ENCODE results near the gene ARSB. TPM values are rescaled to one million over a fixed set of nuclear protein-coding genes. Genes with fewer than 3 reads are reported as not detected.

ARSB gene
- total and polyA plus RNA-seq, 5 experiments from 2014 or later: 2.2 to 4.7 (median 4.1) TPM

- H3K36me3 Mint-ChIP-seq: peaks cover 0 to 42% (median 22%) of the 10 kb centered on the region in 3 donors
- H3K4me1 Mint-ChIP-seq: peaks cover 0 to 4% (median 2%) of the 10 kb centered on the region in 4 donors
- POLR2A ChIA-PET: no interaction called here
- DNase-seq (no peak), ATAC-seq (no peak)
- H3K9me3 Mint-ChIP-seq: no peaks in the 10 kb centered on the region
- H3K4me3 Mint-ChIP-seq: no peak overlapping the region
- no peak overlapping the region for H3K27ac Mint-ChIP-seq
- no peaks in the 10 kb centered on the region for H3K27me3 Mint-ChIP-seq
Measured at GRCh38 chr5:78833284-78833683, 151.8 kb downstream of the ARSB start.

GRCh38 chr5:78830528-78831046 is 154.5 kb downstream of the ARSB start:
- Mint-ChIP-seq H3K9me3 (no peaks in the 10 kb centered on the region), H3K36me3 (peaks cover 0 to 33% (median 21%) of the 10 kb centered on the region in 3 donors), H3K27ac (no peak overlapping the region), H3K4me1 (peaks cover 0 to 23% (median 3%) of the 10 kb centered on the region in 4 donors), H3K27me3 (no peaks in the 10 kb centered on the region), H3K4me3 (no peak overlapping the region)
- DNase-seq (no peak), ATAC-seq (no peak)
- POLR2A ChIA-PET: no interaction called here

DNA sequence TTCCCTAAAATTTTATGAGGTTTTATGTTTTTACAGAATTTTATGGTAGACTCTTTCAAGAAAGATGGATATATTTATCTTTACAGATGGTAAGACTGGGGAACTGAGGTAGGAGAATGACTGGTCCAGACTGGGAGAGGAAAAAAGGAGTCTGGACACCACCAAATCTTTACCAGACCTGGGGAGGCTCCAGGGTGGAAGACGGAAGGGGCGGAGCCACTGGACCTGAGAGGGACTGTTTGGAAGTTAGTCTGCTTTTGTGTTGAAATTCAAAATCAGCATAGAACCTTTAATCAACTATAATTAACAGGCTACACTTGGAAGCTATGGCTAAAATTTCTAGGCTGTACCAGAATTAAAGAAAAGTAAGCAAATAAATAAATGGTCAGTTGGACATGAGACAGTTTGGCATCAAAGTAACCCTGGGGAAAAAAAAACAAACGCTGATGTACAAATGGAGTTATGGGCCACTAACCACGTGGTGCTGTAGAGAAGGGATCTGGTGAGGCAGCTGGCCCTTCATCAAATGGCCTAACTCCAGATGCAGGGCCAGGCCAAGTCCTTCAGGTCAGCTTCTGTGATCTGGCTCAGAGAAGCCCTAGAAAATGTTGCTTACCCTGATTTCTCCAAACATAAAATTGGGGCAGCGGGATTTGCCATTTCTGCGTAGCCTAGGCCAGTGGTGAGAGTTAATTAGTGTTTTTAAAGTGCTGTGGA is 155.1 kb downstream of the ARSB start:
- no peak overlapping the region for H3K4me3 Mint-ChIP-seq
- DNase-seq (no peak), ATAC-seq (no peak)
- peaks cover 0 to 30% (median 17%) of the 10 kb centered on the region in 3 donors for H3K36me3 Mint-ChIP-seq
- H3K9me3 Mint-ChIP-seq: no peaks in the 10 kb centered on the region
- POLR2A ChIA-PET: no interaction called here
- H3K27me3 Mint-ChIP-seq: no peaks in the 10 kb centered on the region
- peak overlapping the region in 1 of 10 donors; percentile 1 for H3K27ac Mint-ChIP-seq
- H3K4me1 Mint-ChIP-seq: peaks cover 0 to 25% (median 3%) of the 10 kb centered on the region in 4 donors

- no peak overlapping the region for H3K27ac Mint-ChIP-seq
- H3K4me3 Mint-ChIP-seq: no peak overlapping the region
- no peaks in the 10 kb centered on the region for H3K9me3 Mint-ChIP-seq
- H3K36me3 Mint-ChIP-seq: peaks cover 0 to 27% (median 25%) of the 10 kb centered on the region in 3 donors
- ATAC-seq (no peak), DNase-seq (no peak)
- H3K4me1 Mint-ChIP-seq: peaks cover 0 to 28% (median 3%) of the 10 kb centered on the region in 4 donors
- POLR2A ChIA-PET: no interaction called here
- no peaks in the 10 kb centered on the region for H3K27me3 Mint-ChIP-seq
Measured at GRCh38 chr5:78827725-78828124, 157.4 kb downstream of the ARSB start.

GRCh38 chr5:78824831-78825281 is 160.3 kb downstream of the ARSB start:
- ATAC-seq: no peak
- no peak for DNase-seq
- Mint-ChIP-seq H3K27me3 (no peaks in the 10 kb centered on the region), H3K4me3 (no peak overlapping the region), H3K9me3 (no peaks in the 10 kb centered on the region), H3K4me1 (peaks cover 0 to 28% (median 3%) of the 10 kb centered on the region in 4 donors), H3K27ac (no peak overlapping the region), H3K36me3 (peaks cover 0 to 29% (median 14%) of the 10 kb centered on the region in 3 donors)
- POLR2A ChIA-PET: no interaction called here

DNA sequence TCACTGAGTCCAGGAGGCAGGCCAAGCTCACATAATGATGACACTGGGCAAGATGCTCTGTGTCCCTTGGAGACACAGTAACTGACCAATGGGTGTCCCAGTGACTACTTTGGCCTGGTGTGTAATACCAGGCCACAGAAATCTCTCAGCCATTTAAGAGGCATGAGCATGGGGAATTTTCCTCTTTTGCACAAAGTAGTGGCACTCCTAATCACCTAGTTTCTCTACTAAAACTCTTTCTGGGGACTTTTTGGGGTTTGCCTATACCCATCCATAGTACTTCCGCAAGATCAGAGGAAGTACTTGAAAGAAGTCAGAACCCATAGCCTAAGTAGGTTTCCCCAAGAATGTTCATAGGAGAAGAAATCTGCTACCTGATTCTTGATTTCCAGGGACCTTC is 161.9 kb downstream of the ARSB start:
- POLR2A ChIA-PET: no interaction called here

DNA sequence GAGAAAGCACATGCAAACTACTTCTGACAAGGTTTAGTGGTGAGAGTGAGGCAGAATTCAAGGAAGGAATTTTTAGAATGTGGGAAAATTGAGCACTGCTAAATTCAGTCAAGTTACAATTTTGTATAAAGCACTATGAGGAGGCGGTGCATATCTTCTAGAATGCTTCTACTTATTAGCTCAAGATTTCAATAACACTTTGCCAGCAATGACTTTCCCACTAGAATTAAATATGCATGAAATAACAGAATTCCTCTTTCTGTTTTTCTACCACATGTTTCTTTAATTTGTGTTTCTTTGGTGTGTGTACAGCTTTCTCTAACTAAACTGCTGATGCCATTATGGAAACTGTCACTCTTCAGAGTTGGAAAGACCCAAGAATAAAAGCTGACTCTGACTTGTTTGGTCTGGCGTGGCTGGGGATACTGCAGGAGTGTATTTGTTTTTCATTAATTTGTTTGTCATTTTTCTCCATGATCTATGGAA is 163.5 kb downstream of the ARSB start:
- DNase-seq: no peak
- ATAC-seq: no peak
- POLR2A ChIA-PET: no interaction called here
- Mint-ChIP-seq H3K27me3 (no peaks in the 10 kb centered on the region), H3K9me3 (no peaks in the 10 kb centered on the region), H3K4me1 (peaks cover 0 to 13% (median 0%) of the 10 kb centered on the region in 4 donors), H3K36me3 (peaks cover 4 to 36% (median 24%) of the 10 kb centered on the region in 3 donors), H3K4me3 (no peak overlapping the region), H3K27ac (no peak overlapping the region)

More for the DNA sequence above, 161.9 kb downstream of the ARSB start:
- DNase-seq (no peak), ATAC-seq (no peak)
- Mint-ChIP-seq H3K27ac (no peak overlapping the region), H3K36me3 (peaks cover 4 to 34% (median 18%) of the 10 kb centered on the region in 3 donors), H3K9me3 (no peaks in the 10 kb centered on the region), H3K27me3 (no peaks in the 10 kb centered on the region), H3K4me1 (peaks cover 0 to 24% (median under 1%) of the 10 kb centered on the region in 4 donors), H3K4me3 (no peak overlapping the region)

DNA sequence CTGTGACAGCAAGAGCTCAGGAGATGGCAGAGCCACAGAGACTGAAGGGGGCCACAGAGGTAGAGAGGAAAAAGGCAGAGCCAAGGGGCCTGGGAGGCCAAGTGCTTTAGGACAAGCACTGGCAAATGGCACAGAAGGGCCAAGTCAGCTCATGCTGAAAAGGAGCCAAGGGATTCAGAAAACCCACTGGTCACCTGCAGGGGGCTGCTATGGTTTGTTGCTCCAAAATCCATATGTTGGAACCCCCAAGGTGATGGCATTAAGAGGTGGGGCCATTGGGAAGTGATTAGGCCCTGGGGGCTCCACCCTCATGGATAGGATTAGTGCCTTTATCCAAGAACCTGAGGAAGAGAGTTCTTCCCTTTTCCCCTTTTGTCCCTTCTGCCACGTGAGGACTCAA is 165.4 kb downstream of the ARSB start:
- POLR2A ChIA-PET: no interaction called here
- H3K27me3 Mint-ChIP-seq: no peaks in the 10 kb centered on the region
- H3K9me3 Mint-ChIP-seq: no peaks in the 10 kb centered on the region
- peaks cover 0 to under 1% (median 0%) of the 10 kb centered on the region in 4 donors for H3K4me1 Mint-ChIP-seq
- DNase-seq: no peak
- H3K4me3 Mint-ChIP-seq: no peak overlapping the region
- ATAC-seq: no peak
- H3K27ac Mint-ChIP-seq: no peak overlapping the region
- peaks cover 4 to 38% (median 22%) of the 10 kb centered on the region in 3 donors for H3K36me3 Mint-ChIP-seq

GRCh38 chr5:78819166-78819565 is 165.9 kb downstream of the ARSB start:
- POLR2A ChIA-PET: no interaction called here
- Mint-ChIP-seq H3K36me3 (peaks cover 4 to 38% (median 22%) of the 10 kb centered on the region in 3 donors), H3K27me3 (no peaks in the 10 kb centered on the region), H3K4me1 (no peaks in the 10 kb centered on the region), H3K9me3 (no peaks in the 10 kb centered on the region), H3K4me3 (no peak overlapping the region), H3K27ac (no peak overlapping the region)
- no peak for DNase-seq
- no peak for ATAC-seq

GRCh38 chr5:78816143-78816765 is 168.9 kb downstream of the ARSB start:
- no peaks in the 10 kb centered on the region for H3K4me1 Mint-ChIP-seq
- H3K4me3 Mint-ChIP-seq: no peak overlapping the region
- POLR2A ChIA-PET: no interaction called here
- DNase-seq (no peak), ATAC-seq (no peak)
- no peaks in the 10 kb centered on the region for H3K9me3 Mint-ChIP-seq
- H3K27ac Mint-ChIP-seq: no peak overlapping the region
- H3K36me3 Mint-ChIP-seq: peaks cover 4 to 18% (median 18%) of the 10 kb centered on the region in 3 donors
- no peaks in the 10 kb centered on the region for H3K27me3 Mint-ChIP-seq

- H3K27me3 Mint-ChIP-seq: no peaks in the 10 kb centered on the region
- DNase-seq (no peak), ATAC-seq (no peak)
- H3K4me3 Mint-ChIP-seq: no peak overlapping the region
- peaks cover 0 to 12% (median 7%) of the 10 kb centered on the region in 3 donors for H3K36me3 Mint-ChIP-seq
- H3K27ac Mint-ChIP-seq: no peak overlapping the region
- no peaks in the 10 kb centered on the region for H3K4me1 Mint-ChIP-seq
- H3K9me3 Mint-ChIP-seq: no peaks in the 10 kb centered on the region
- POLR2A ChIA-PET: no interaction called here
Measured at GRCh38 chr5:78813906-78814530, 171.1 kb downstream of the ARSB start.

DNA sequence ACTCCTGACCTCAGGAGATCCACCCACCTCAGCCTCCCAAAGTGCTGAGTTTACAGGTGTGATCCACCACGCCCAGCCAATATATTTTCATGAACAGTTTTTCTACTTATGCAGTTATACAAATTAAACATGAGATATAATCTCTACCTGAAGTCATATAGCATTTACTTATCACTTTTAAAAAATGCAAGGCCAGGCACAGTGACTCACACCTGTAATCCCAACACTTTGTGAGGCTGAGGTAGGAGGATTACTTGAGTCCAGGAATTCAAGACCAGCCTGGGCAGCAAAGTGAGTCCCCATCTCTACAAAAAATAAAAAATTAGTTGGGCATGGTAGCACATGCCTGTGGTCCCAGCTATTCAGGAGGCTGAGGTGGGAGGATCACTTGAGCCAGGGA is 171.8 kb downstream of the ARSB start:
- Mint-ChIP-seq H3K9me3 (no peaks in the 10 kb centered on the region), H3K4me3 (no peak overlapping the region), H3K36me3 (peaks cover 0 to 10% (median 6%) of the 10 kb centered on the region in 3 donors), H3K27me3 (no peaks in the 10 kb centered on the region), H3K27ac (no peak overlapping the region), H3K4me1 (no peaks in the 10 kb centered on the region)
- no peak for ATAC-seq
- POLR2A ChIA-PET: no interaction called here
- DNase-seq: no peak

DNA sequence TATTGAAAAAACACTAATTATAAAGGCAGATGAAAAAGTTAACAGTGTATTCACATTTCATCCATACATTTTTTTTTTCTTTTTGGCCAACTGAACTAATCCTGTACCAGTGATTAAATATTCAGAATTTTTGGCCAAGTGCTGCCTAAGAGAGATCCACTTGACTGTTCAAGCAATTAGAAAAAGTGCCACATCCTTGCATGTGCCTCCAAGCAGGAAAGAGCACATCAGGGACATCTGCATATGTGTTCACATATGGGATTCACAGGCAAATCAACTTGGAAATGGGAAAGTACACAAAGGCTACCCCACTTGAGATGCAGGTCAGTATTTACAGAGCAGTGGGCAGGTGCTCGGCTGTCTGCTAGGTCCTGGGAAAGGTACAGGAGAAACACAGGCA is 173.2 kb downstream of the ARSB start:
- no peaks in the 10 kb centered on the region for H3K27me3 Mint-ChIP-seq
- H3K9me3 Mint-ChIP-seq: no peaks in the 10 kb centered on the region

More for the DNA sequence above, 173.2 kb downstream of the ARSB start:
- H3K4me1 Mint-ChIP-seq: no peaks in the 10 kb centered on the region
- no peak overlapping the region for H3K4me3 Mint-ChIP-seq
- POLR2A ChIA-PET: no interaction called here
- peak overlapping the region in 1 of 10 donors; percentile 4 for H3K27ac Mint-ChIP-seq
- H3K36me3 Mint-ChIP-seq: peaks cover 0 to 8% (median 4%) of the 10 kb centered on the region in 3 donors
- ATAC-seq (no peak), DNase-seq (no peak)
